ENCODE results near the gene MYO5B.

- TF ChIP-seq CTCF (conservative IDR thresholded peaks at IDR 0.05; ENCODE audit: low read length) (no peak), EZH2phosphoT487 (IDR thresholded peaks at IDR 0.05; ENCODE audit: borderline replicate concordance, low read depth, low read length) (no peak)
Measured at GRCh38 chr18:50057009-50057408, 137.9 kb downstream of the MYO5B start.
